GM23338 (cell line): ENCODE data around the gene C22orf39. TPM values are rescaled to one million over a fixed set of nuclear protein-coding genes. Genes with fewer than 3 reads are reported as not detected.

Source experiments
- ATAC-seq: fragments of 200-7000 bp; cut with Tn5 transposase; 3 replicates; pipeline ENCODE4 v1.9.1; 2020
- DNase-seq: peaks from one replicate; pipeline ENCODE4 v3.0.0-alpha.2; 2015; ENCODE audit warnings: low spot score
- H2AFZ ChIP-seq: fragments of 200-600 bp; sonication (generic); 2 replicates; pipeline ENCODE4 v1.8.0; 2016; ENCODE audit warnings: antibody characterized with exemption, mild to moderate bottlenecking, moderate library complexity
- H3F3A ChIP-seq: fragments of 200-600 bp; sonication (generic); replicated peaks from 2 replicates; pipeline ENCODE4 v1.8.0; 2017; ENCODE audit warnings: antibody characterized with exemption, mixed run types, low read depth
- H3K27ac ChIP-seq: fragments of 200-600 bp; sonication (generic); 2 replicates; pipeline ENCODE4 v1.6.1; 2016; ENCODE audit warnings: low read depth
- H3K27me3 ChIP-seq: fragments of 200-600 bp; sonication (generic); 2 replicates; pipeline ENCODE4 v1.8.0; 2016; ENCODE audit warnings: mild to moderate bottlenecking, mixed run types, moderate library complexity; ENCODE audit not compliant: insufficient read depth
- H3K36me3 ChIP-seq: fragments of 200-600 bp; sonication (generic); 2 replicates; pipeline ENCODE4 v1.8.0; 2016; ENCODE audit warnings: mild to moderate bottlenecking; ENCODE audit not compliant: insufficient read depth
- H3K4me1 ChIP-seq: fragments of 200-600 bp; sonication (generic); 2 replicates; pipeline ENCODE4 v1.8.0; 2016; ENCODE audit warnings: mild to moderate bottlenecking, moderate library complexity; ENCODE audit not compliant: insufficient read depth
- H3K4me2 ChIP-seq: fragments of 200-600 bp; sonication (generic); 2 replicates; pipeline ENCODE4 v1.7.1; 2017; ENCODE audit warnings: mixed run types
- H3K4me3 ChIP-seq: fragments of 200-600 bp; sonication (generic); 2 replicates; pipeline ENCODE4 v1.6.1; 2016; ENCODE audit warnings: mixed run types
- H3K79me2 ChIP-seq: fragments of 200-600 bp; sonication (generic); replicated peaks from 2 replicates; pipeline ENCODE4 v1.8.0; 2017; ENCODE audit warnings: mild to moderate bottlenecking; ENCODE audit not compliant: insufficient read depth
- H3K9me2 ChIP-seq: fragments of 200-600 bp; sonication (generic); 2 replicates; pipeline ENCODE4 v1.8.0; 2017; ENCODE audit not compliant: insufficient read depth
- H4K20me1 ChIP-seq: fragments of 200-600 bp; sonication (generic); replicated peaks from 2 replicates; pipeline ENCODE4 v1.8.0; 2017; ENCODE audit warnings: mild to moderate bottlenecking; ENCODE audit not compliant: insufficient read depth
- H3K27ac Mint-ChIP-seq: 2 replicates; pipeline ENCODE4 v1.8.0; 2020; ENCODE audit warnings: inconsistent platforms, mild to moderate bottlenecking, moderate library complexity, mixed read lengths
- H3K27me3 Mint-ChIP-seq: 3 replicates; pipeline ENCODE4 v1.8.0; 2022; ENCODE audit warnings: low read depth, mild to moderate bottlenecking, moderate library complexity, mixed read lengths, inconsistent platforms; ENCODE audit not compliant: insufficient read depth, poor library complexity
- H3K36me3 Mint-ChIP-seq: 3 replicates; pipeline ENCODE4 v1.8.0; 2021; ENCODE audit warnings: low read depth, mild to moderate bottlenecking, inconsistent platforms, moderate library complexity, mixed read lengths
- H3K4me1 Mint-ChIP-seq: 3 replicates; pipeline ENCODE4 v1.8.0; 2020; ENCODE audit warnings: mild to moderate bottlenecking, inconsistent platforms, mixed read lengths
- H3K4me3 Mint-ChIP-seq: 3 replicates; pipeline ENCODE4 v1.8.0; 2021; ENCODE audit warnings: moderate library complexity, mild to moderate bottlenecking, inconsistent platforms, mixed read lengths
- H3K9me3 Mint-ChIP-seq: 3 replicates; pipeline ENCODE4 v1.8.0; 2020; ENCODE audit warnings: moderate library complexity, mild to moderate bottlenecking, inconsistent platforms, mixed read lengths
- CREB1 ChIP-seq: fragments of 250-450 bp; sonication (Bioruptor Pico); IDR thresholded peaks from 2 replicates; pipeline ENCODE4 v1.5.0; 2020; ENCODE audit warnings: low read depth, mild to moderate bottlenecking, moderate library complexity
- EZH2 ChIP-seq: fragments of 200-600 bp; sonication (generic); IDR thresholded peaks from one replicate; pipeline ENCODE4 v1.8.0; 2017; ENCODE audit warnings: antibody characterized with exemption, mild to moderate bottlenecking, low read depth; ENCODE audit not compliant: unreplicated experiment
- EZH2phosphoT487 ChIP-seq: fragments of 200-600 bp; sonication (generic); IDR thresholded peaks from one replicate; pipeline ENCODE4 v1.8.1; 2018; ENCODE audit warnings: antibody characterized with exemption; ENCODE audit not compliant: unreplicated experiment
- JUNB ChIP-seq: IDR thresholded peaks from one replicate; pipeline ENCODE4 v1.6.1; 2016; ENCODE audit warnings: antibody characterized with exemption; ENCODE audit not compliant: unreplicated experiment
- NANOG ChIP-seq: IDR thresholded peaks from 2 replicates; pipeline ENCODE4 v1.6.1; 2016; ENCODE audit warnings: antibody characterized with exemption, borderline replicate concordance
- POLR2AphosphoS5 ChIP-seq: IDR thresholded peaks from 2 replicates; pipeline ENCODE4 v1.6.1; 2016; ENCODE audit warnings: antibody characterized with exemption, low read depth
- STAT1 ChIP-seq: IDR thresholded peaks from one replicate; pipeline ENCODE4 v1.6.1; 2016; ENCODE audit warnings: antibody characterized with exemption; ENCODE audit not compliant: unreplicated experiment
- ZNF114 ChIP-seq: fragments of 250-450 bp; sonication (Bioruptor Pico); IDR thresholded peaks from 2 replicates; pipeline ENCODE4 v1.5.0; 2020; ENCODE audit warnings: mild to moderate bottlenecking, moderate library complexity
- ZNF331 ChIP-seq: fragments of 250-450 bp; sonication (Bioruptor Pico); IDR thresholded peaks from 2 replicates; pipeline ENCODE4 v1.5.0; 2020; ENCODE audit warnings: low read depth, mild to moderate bottlenecking, moderate library complexity
- polyA plus RNA-seq: library from polyadenylated mRNA; unstranded; fragments of >200 nt; fragmentation: Nextera tagmentation; extraction: Ambion mirVana; gene quantifications from 2 replicates; pipeline ENCODE4 v1.2.1, GENCODE V29; 2016
- total RNA-seq: library from RNA; depleted of rRNA; stranded (reverse); fragments of >200 nt; shearing (Covaris generic); gene quantifications from 2 replicates; pipeline ENCODE4 v1.2.3, GENCODE V29; 2014
- TF ChIP-seq, protein P1 (sequence below): fragments of 250-450 bp; sonication (Bioruptor Pico); IDR thresholded peaks from 2 replicates; pipeline ENCODE4 v1.5.0; 2020; ENCODE audit warnings: mild to moderate bottlenecking, moderate library complexity
- TF ChIP-seq, protein P2 (sequence below): IDR thresholded peaks from one replicate; pipeline ENCODE4 v1.6.1; 2018; ENCODE audit warnings: antibody characterized with exemption; ENCODE audit not compliant: unreplicated experiment
- TF ChIP-seq, protein P3 (sequence below), 2 experiments: fragments of 200-600 bp in 1 of 2; sonication (generic) in 1 of 2; conservative IDR thresholded peaks; 2 replicates each; pipeline versions ENCODE4 v1.5.1 to v1.6.1; 2016 to 2017; ENCODE audit warnings: antibody characterized with exemption in 2 of 2, low read depth in 2 of 2, mild to moderate bottlenecking in 2 of 2, moderate library complexity in 1 of 2
- TF ChIP-seq, protein P4 (sequence below): IDR thresholded peaks from 2 replicates; pipeline ENCODE4 v1.6.1; 2016; ENCODE audit warnings: antibody characterized with exemption

Gene C22orf39
- total and polyA plus RNA-seq, 2 experiments from 2014 or later = 37.4 to 40.2 TPM

DNA sequence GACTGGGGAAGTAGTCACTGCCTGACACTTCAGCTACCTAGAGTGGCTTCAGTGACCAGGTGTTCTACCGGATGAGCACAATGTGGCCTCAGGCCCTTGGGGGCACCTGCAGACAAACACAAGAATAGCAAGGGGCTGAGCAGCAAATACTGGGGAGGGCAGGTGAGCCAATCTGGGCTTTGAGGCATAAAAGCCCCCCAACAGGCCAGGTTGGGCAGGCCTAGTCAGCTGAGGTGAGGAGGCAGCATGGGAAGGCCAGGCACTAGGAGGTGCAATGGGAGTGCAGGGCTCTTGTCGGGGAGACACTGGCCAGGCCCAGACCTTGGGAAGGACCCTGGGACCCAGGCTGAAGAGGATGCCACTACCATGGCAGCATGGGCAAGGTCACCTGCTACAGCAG is 22.5 kb upstream of the C22orf39 start:
- H3K36me3 ChIP-seq = peaks cover 39% of the 10 kb centered on the region

More for the DNA sequence above, 22.5 kb upstream of the C22orf39 start:
- ATAC-seq = no peak
- Mint-ChIP-seq H3K27ac (no peak overlapping the region), H3K27me3 (no peaks in the 10 kb centered on the region), H3K9me3 (no peaks in the 10 kb centered on the region), H3K36me3 (peaks cover 84% of the 10 kb centered on the region), H3K4me3 (no peak overlapping the region; the same call in 2 of the 3 replicates), H3K4me1 (no peaks in the 10 kb centered on the region)
- Histone ChIP-seq H3K27me3 (no peaks in the 10 kb centered on the region), H3K27ac (no peak overlapping the region), H3K4me2 (no peak overlapping the region), H3K9me2 (no peaks in the 10 kb centered on the region), H4K20me1 (peaks cover 11% of the 10 kb centered on the region), H3F3A (no peaks in the 10 kb centered on the region), H3K4me3 (no peak overlapping the region), H3K4me1 (no peaks in the 10 kb centered on the region), H3K79me2 (peaks cover 13% of the 10 kb centered on the region), H2AFZ (no peak overlapping the region)
- DNase-seq = no peak
- no peak for TF ChIP-seq NANOG
- no peak for TF ChIP-seq JUNB
- TF ChIP-seq ZNF331 (CRISPR knock-in tag) = no peak
- no peak for TF ChIP-seq POLR2AphosphoS5
- TF ChIP-seq, protein P1, sequence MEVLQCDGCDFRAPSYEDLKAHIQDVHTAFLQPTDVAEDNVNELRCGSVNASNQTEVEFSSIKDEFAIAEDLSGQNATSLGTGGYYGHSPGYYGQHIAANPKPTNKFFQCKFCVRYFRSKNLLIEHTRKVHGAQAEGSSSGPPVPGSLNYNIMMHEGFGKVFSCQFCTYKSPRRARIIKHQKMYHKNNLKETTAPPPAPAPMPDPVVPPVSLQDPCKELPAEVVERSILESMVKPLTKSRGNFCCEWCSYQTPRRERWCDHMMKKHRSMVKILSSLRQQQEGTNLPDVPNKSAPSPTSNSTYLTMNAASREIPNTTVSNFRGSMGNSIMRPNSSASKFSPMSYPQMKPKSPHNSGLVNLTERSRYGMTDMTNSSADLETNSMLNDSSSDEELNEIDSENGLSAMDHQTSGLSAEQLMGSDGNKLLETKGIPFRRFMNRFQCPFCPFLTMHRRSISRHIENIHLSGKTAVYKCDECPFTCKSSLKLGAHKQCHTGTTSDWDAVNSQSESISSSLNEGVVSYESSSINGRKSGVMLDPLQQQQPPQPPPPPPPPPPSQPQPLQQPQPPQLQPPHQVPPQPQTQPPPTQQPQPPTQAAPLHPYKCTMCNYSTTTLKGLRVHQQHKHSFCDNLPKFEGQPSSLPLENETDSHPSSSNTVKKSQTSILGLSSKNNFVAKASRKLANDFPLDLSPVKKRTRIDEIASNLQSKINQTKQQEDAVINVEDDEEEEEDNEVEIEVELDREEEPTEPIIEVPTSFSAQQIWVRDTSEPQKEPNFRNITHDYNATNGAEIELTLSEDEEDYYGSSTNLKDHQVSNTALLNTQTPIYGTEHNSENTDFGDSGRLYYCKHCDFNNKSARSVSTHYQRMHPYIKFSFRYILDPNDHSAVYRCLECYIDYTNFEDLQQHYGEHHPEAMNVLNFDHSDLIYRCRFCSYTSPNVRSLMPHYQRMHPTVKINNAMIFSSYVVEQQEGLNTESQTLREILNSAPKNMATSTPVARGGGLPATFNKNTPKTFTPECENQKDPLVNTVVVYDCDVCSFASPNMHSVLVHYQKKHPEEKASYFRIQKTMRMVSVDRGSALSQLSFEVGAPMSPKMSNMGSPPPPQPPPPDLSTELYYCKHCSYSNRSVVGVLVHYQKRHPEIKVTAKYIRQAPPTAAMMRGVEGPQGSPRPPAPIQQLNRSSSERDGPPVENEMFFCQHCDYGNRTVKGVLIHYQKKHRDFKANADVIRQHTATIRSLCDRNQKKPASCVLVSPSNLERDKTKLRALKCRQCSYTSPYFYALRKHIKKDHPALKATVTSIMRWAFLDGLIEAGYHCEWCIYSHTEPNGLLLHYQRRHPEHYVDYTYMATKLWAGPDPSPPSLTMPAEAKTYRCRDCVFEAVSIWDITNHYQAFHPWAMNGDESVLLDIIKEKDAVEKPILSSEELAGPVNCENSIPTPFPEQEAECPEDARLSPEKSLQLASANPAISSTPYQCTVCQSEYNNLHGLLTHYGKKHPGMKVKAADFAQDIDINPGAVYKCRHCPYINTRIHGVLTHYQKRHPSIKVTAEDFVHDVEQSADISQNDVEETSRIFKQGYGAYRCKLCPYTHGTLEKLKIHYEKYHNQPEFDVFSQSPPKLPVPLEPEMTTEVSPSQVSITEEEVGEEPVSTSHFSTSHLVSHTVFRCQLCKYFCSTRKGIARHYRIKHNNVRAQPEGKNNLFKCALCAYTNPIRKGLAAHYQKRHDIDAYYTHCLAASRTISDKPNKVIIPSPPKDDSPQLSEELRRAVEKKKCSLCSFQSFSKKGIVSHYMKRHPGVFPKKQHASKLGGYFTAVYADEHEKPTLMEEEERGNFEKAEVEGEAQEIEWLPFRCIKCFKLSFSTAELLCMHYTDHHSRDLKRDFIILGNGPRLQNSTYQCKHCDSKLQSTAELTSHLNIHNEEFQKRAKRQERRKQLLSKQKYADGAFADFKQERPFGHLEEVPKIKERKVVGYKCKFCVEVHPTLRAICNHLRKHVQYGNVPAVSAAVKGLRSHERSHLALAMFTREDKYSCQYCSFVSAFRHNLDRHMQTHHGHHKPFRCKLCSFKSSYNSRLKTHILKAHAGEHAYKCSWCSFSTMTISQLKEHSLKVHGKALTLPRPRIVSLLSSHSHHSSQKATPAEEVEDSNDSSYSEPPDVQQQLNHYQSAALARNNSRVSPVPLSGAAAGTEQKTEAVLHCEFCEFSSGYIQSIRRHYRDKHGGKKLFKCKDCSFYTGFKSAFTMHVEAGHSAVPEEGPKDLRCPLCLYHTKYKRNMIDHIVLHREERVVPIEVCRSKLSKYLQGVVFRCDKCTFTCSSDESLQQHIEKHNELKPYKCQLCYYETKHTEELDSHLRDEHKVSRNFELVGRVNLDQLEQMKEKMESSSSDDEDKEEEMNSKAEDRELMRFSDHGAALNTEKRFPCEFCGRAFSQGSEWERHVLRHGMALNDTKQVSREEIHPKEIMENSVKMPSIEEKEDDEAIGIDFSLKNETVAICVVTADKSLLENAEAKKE (CRISPR knock-in tag) = no peak
- TF ChIP-seq CREB1 (CRISPR knock-in tag) = no peak
- TF ChIP-seq, protein P2, sequence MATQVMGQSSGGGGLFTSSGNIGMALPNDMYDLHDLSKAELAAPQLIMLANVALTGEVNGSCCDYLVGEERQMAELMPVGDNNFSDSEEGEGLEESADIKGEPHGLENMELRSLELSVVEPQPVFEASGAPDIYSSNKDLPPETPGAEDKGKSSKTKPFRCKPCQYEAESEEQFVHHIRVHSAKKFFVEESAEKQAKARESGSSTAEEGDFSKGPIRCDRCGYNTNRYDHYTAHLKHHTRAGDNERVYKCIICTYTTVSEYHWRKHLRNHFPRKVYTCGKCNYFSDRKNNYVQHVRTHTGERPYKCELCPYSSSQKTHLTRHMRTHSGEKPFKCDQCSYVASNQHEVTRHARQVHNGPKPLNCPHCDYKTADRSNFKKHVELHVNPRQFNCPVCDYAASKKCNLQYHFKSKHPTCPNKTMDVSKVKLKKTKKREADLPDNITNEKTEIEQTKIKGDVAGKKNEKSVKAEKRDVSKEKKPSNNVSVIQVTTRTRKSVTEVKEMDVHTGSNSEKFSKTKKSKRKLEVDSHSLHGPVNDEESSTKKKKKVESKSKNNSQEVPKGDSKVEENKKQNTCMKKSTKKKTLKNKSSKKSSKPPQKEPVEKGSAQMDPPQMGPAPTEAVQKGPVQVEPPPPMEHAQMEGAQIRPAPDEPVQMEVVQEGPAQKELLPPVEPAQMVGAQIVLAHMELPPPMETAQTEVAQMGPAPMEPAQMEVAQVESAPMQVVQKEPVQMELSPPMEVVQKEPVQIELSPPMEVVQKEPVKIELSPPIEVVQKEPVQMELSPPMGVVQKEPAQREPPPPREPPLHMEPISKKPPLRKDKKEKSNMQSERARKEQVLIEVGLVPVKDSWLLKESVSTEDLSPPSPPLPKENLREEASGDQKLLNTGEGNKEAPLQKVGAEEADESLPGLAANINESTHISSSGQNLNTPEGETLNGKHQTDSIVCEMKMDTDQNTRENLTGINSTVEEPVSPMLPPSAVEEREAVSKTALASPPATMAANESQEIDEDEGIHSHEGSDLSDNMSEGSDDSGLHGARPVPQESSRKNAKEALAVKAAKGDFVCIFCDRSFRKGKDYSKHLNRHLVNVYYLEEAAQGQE = no peak
- TF ChIP-seq, protein P3, sequence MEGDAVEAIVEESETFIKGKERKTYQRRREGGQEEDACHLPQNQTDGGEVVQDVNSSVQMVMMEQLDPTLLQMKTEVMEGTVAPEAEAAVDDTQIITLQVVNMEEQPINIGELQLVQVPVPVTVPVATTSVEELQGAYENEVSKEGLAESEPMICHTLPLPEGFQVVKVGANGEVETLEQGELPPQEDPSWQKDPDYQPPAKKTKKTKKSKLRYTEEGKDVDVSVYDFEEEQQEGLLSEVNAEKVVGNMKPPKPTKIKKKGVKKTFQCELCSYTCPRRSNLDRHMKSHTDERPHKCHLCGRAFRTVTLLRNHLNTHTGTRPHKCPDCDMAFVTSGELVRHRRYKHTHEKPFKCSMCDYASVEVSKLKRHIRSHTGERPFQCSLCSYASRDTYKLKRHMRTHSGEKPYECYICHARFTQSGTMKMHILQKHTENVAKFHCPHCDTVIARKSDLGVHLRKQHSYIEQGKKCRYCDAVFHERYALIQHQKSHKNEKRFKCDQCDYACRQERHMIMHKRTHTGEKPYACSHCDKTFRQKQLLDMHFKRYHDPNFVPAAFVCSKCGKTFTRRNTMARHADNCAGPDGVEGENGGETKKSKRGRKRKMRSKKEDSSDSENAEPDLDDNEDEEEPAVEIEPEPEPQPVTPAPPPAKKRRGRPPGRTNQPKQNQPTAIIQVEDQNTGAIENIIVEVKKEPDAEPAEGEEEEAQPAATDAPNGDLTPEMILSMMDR (conservative IDR thresholded peaks at IDR 0.05; ENCODE audit: low read depth in 2 of 2) = no peak
- TF ChIP-seq, protein P4, sequence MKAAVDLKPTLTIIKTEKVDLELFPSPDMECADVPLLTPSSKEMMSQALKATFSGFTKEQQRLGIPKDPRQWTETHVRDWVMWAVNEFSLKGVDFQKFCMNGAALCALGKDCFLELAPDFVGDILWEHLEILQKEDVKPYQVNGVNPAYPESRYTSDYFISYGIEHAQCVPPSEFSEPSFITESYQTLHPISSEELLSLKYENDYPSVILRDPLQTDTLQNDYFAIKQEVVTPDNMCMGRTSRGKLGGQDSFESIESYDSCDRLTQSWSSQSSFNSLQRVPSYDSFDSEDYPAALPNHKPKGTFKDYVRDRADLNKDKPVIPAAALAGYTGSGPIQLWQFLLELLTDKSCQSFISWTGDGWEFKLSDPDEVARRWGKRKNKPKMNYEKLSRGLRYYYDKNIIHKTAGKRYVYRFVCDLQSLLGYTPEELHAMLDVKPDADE = no peak
- no peak for TF ChIP-seq EZH2
- no peak for TF ChIP-seq STAT1
- no peak for TF ChIP-seq ZNF114 (CRISPR knock-in tag)
- no peak for TF ChIP-seq EZH2phosphoT487
